Measurements from ENCODE around the gene KCNE1.

- no peak for TF ChIP-seq GLIS3 (CRISPR knock-in tag; IDR thresholded peaks at IDR 0.05)
- no peak for TF ChIP-seq PATZ1 (CRISPR knock-in tag; IDR thresholded peaks at IDR 0.05; ENCODE audit: borderline replicate concordance)
- TF ChIP-seq CSRNP3 (CRISPR knock-in tag; IDR thresholded peaks at IDR 0.05) = no peak
Observed at GRCh38 chr21:34561806-34562205, 49.8 kb upstream of the KCNE1 start.

Data from SK-N-SH treated with all-trans-retinoic acid at 6 μM for 48 hours (cell line).